Dendritic cell treated with granulocyte-macrophage colony-stimulating factor and Interleukin-4, amounts not matched to agents 40 ng/mL and 50 ng/mL, for 4 days (primary cell): ENCODE results near the gene CCDC40.
A peak's percentile ranks its signal among the peaks of the same experiment; 100 is the strongest.
"Not testable (repeated sequence)": the region's sequence is repeated elsewhere in the genome, so short reads cannot be mapped to it uniquely, and the experiment has no call there.

Source experiments
- H3K27ac Mint-ChIP-seq: one replicate; pipeline ENCODE4 v1.8.0; 2022; ENCODE audit warnings: mild to moderate bottlenecking, mixed read lengths
- H3K27me3 Mint-ChIP-seq: one replicate; pipeline ENCODE4 v1.8.0; 2022; ENCODE audit warnings: mild to moderate bottlenecking, mixed read lengths
- H3K36me3 Mint-ChIP-seq: one replicate; pipeline ENCODE4 v1.8.0; 2022; ENCODE audit warnings: low read depth, mixed read lengths
- H3K4me1 Mint-ChIP-seq: one replicate; pipeline ENCODE4 v1.8.0; 2022; ENCODE audit warnings: low read depth, mixed read lengths
- H3K4me3 Mint-ChIP-seq: one replicate; pipeline ENCODE4 v1.8.0; 2022; ENCODE audit warnings: mild to moderate bottlenecking, moderate library complexity, mixed read lengths
- H3K9me3 Mint-ChIP-seq: one replicate; pipeline ENCODE4 v1.8.0; 2022; ENCODE audit warnings: mixed read lengths
- intact Hi-C: fragments of 100-400 bp; cut with micrococcal nuclease; formaldehyde crosslinking; loops from one replicate; pipeline ENCODE4 v1.15.0; 2022

The CCDC40 gene

GRCh38 chr17:79994228-79994569, 42.2 kb upstream of the CCDC40 start:
- intact Hi-C loops, result loop anchor here (5.0 kb wide), 1 partner anchor 202 kb away; no protein-coding TSS in a partner anchor
- not testable (repeated sequence) for H3K4me3 Mint-ChIP-seq, H3K36me3 Mint-ChIP-seq, H3K9me3 Mint-ChIP-seq
- Mint-ChIP-seq H3K27me3 (peaks cover 25% of the 10 kb centered on the region), H3K27ac (peak overlapping the region; percentile 66), H3K4me1 (peaks cover 43% of the 10 kb centered on the region)

- H3K4me1 Mint-ChIP-seq, result peaks cover 43% of the 10 kb centered on the region
- H3K27me3 Mint-ChIP-seq, result peaks cover 24% of the 10 kb centered on the region
- intact Hi-C loops, result loop anchor here (5.0 kb wide), 1 partner anchor 202 kb away; no protein-coding TSS in a partner anchor
- H3K9me3 Mint-ChIP-seq, result no peaks in the 10 kb centered on the region
- H3K4me3 Mint-ChIP-seq, result no peak overlapping the region
- H3K27ac Mint-ChIP-seq, result no peak overlapping the region
- H3K36me3 Mint-ChIP-seq, result no peaks in the 10 kb centered on the region
Observed at GRCh38 chr17:79994602-79995001, 41.8 kb upstream of the CCDC40 start.

DNA sequence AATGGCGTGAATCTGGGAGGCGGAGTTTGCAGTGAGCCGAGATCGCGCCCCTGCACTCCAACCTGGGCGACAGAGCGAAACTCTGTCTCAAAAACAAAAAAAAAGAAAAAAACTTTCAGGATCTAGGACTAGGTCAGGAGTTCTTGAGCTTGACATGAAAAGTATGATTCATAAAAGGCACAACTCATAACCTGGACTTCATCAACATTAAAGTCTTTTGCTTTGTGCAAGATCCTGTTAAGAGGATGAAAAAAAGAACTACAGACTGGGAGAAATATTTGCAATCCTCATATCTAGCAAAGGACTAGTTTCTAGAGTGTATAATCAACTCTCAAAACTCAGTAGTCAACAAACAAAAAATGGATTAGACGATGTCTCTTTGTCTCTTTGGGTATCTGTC, 40.7 kb upstream of the CCDC40 start:
- no peak overlapping the region for H3K27ac Mint-ChIP-seq
- intact Hi-C loops, result no loop called here

DNA sequence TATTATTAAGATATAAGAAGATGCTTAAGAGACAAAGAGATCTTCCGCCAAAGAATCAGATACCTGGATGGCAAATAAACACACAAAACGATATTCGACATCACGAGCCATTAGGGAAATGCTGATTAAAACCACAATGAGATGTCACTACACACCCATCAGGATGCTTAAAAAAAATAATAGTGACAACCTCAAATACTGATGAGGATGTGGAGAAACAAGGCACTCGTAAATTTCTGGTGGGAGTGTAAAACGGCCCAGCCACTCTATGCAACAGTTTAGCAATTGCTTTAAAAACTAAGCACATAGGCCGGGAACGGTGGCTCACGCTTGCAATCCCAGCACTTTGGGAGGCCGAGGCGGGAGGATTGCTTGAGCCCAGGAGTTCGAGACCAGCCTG, 40.2 kb upstream of the CCDC40 start:
- H3K4me3 Mint-ChIP-seq, result no peak overlapping the region

More for the DNA sequence above, 40.7 kb upstream of the CCDC40 start:
- no peaks in the 10 kb centered on the region for H3K36me3 Mint-ChIP-seq
- peaks cover 17% of the 10 kb centered on the region for H3K27me3 Mint-ChIP-seq
- H3K9me3 Mint-ChIP-seq, result no peaks in the 10 kb centered on the region
- peaks cover 43% of the 10 kb centered on the region for H3K4me1 Mint-ChIP-seq
- H3K4me3 Mint-ChIP-seq, result no peak overlapping the region

DNA sequence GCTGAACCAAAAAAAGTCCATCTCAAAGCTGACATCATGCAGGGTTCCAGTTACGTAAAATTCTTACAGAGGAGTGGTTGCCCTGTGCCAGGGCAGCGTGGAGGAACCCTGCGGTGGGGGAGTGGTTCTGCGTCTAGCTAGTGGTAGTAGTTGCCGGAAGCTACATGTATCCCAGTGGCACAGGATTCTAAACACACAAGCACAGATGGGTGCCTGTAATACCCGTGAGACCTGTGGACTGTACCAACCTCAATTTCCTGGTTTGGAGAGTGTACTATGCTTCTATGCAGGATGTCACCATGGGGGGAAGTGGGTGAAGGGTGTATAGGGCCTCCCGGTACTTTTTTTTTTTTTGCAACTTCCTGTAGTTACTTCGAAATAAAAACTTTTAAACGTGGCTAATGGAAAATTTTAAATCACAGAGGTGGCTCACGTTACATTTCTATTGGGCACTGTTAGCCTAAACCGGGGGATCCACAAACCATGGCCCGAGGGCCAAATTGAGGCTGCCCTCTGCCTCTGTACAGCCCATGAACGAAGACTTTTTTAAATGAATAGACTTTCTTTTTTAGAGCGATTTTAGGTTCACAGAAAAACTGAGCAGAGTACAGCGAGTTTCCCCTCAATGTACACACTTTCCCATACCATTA, 39.3 kb upstream of the CCDC40 start:
- peaks cover 39% of the 10 kb centered on the region for H3K4me1 Mint-ChIP-seq
- H3K9me3 Mint-ChIP-seq, result no peaks in the 10 kb centered on the region
- intact Hi-C loops, result no loop called here
- no peaks in the 10 kb centered on the region for H3K36me3 Mint-ChIP-seq
- peaks cover 8% of the 10 kb centered on the region for H3K27me3 Mint-ChIP-seq
- peak overlapping the region; percentile 23 for H3K4me3 Mint-ChIP-seq
- peak overlapping the region; percentile 77 for H3K27ac Mint-ChIP-seq

More for the DNA sequence above, 40.2 kb upstream of the CCDC40 start:
- Mint-ChIP-seq H3K9me3 (no peaks in the 10 kb centered on the region), H3K36me3 (no peaks in the 10 kb centered on the region), H3K4me1 (peaks cover 43% of the 10 kb centered on the region), H3K27ac (no peak overlapping the region), H3K27me3 (peaks cover 11% of the 10 kb centered on the region)
- intact Hi-C loops, result no loop called here

DNA sequence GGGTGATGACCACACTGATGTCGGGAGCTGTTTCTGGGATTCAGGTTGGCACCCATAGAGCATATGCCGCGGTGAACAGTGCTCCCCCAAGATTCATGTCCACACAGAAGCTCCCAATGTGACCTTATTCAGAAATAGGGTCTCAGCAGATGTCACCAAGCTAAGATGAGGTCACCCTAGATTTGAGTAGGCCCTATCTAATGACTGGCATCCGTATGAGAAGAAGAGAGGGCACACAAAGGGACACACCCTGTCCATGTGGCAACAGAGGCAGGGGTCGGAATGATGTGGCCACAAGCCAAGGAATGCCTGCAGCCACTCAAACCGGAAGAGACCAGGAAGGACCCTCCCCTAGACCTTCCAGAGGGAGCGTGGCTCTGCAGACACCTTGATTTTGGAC, 36.3 kb upstream of the CCDC40 start:
- H3K9me3 Mint-ChIP-seq, result no peaks in the 10 kb centered on the region
- H3K27me3 Mint-ChIP-seq, result no peaks in the 10 kb centered on the region
- no peaks in the 10 kb centered on the region for H3K36me3 Mint-ChIP-seq
- peaks cover 18% of the 10 kb centered on the region for H3K4me1 Mint-ChIP-seq
- H3K27ac Mint-ChIP-seq, result no peak overlapping the region
- intact Hi-C loops, result no loop called here
- H3K4me3 Mint-ChIP-seq, result no peak overlapping the region

DNA sequence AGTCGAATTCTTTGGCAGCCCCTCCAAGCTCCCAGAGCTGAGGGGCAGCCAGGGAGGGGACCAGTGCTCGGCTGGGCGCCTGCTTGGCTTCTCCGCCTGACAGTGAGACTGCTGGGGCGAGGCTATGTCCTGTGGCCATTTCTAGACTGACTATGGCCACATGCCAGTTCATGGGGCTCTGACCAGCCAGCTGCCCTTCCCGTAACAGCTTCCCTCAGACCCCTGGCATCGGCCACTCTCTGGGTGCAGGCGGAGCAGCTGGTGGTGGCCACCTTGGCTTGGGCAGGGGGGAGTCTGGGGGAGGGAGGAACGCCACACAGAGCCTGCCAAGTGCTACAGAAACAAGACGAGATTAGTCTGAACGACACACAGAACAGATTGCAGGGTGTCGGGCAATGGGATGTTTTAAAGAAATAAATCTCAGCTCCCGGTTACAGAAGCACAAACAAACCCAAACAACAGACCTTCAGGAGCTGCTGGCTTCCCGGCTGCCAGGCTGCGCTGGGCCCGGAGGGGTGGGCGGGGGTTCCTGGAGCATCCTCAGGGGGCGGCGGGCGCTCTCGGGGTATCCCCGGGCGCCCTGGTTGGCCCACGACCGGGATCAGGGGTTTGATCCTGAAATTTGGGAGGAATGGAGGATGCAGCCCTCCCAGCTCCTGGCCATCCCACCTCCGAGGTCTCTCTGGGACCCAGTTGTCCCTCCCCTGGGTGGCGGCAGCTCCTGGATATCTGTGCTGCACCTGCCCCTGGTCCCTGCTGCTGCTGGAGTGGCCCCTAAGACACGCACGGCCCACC, 35.3 kb upstream of the CCDC40 start:
- Mint-ChIP-seq H3K27ac (no peak overlapping the region), H3K4me3 (no peak overlapping the region), H3K36me3 (no peaks in the 10 kb centered on the region), H3K27me3 (peaks cover 1% of the 10 kb centered on the region), H3K4me1 (peaks cover 21% of the 10 kb centered on the region), H3K9me3 (no peaks in the 10 kb centered on the region)
- intact Hi-C loops, result no loop called here

DNA sequence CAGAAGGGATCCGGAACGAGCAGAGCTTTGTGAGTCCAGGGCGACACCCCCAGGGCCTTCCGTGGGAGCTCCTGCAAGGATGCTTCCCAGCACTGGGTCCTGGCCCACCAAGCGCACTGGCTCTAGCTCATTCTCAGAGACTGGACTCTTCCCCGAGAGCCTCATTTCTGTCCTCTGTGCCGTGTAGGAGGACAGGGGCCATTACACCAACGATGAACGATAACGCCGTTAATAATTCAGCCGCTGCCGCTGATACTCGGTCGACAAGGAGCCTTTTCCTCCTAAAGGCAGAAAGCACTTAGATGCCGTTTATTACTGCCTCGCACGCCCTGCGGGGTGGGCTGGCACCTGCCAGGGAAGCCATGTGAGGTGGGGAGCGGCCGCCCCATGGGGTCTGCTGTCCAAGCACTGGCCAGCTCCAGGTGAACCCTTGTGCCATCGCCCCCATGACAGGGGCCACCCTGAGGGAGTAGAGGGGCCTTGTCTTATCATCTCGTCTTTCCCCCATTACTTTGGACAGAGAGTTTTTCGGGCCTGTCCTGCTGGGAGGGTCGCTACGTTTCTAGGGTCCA, 34.3 kb upstream of the CCDC40 start:
- no peaks in the 10 kb centered on the region for H3K9me3 Mint-ChIP-seq
- H3K27me3 Mint-ChIP-seq, result peaks cover 1% of the 10 kb centered on the region
- H3K27ac Mint-ChIP-seq, result no peak overlapping the region
- peaks cover 17% of the 10 kb centered on the region for H3K4me1 Mint-ChIP-seq
- H3K4me3 Mint-ChIP-seq, result no peak overlapping the region
- intact Hi-C loops, result no loop called here
- no peaks in the 10 kb centered on the region for H3K36me3 Mint-ChIP-seq

DNA sequence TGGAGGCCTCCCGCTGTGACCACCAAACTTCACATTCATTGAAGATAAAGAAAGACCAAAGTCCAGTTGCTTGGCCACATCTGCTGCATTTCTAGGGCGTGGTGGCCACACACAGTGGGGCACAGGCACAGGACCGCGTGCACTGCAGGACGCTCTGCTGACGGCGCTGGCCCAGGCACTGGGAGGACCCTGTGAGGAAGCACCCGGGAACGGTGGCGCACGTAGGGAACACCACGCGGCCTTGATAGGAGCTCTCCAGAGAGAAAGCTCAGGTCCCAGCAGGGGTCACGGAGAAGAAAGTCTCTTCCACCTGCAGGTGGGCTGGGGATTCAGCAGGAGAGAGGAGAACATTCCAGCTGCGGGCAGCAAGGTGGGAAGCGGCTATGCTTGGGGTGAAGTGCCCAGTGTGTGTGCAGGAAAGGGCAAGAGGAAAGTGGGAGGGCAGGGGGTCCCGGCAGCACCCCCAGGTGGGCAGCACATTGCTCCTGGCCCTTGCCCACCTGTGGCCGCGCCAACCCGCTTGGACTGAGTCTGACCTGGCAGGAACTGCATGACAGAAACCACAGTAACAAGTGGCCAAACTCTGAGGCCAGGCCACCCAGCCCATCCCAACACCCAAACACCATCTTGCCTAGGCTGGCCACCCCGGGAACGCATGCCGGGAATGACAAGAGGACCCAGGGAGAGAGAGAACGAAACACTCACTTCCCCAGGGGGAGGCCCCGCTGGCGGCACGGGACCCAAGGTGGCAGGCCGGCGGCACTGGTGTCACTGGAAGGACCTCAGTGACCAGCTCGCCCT, 33.6 kb upstream of the CCDC40 start:
- intact Hi-C loops, result no loop called here

DNA sequence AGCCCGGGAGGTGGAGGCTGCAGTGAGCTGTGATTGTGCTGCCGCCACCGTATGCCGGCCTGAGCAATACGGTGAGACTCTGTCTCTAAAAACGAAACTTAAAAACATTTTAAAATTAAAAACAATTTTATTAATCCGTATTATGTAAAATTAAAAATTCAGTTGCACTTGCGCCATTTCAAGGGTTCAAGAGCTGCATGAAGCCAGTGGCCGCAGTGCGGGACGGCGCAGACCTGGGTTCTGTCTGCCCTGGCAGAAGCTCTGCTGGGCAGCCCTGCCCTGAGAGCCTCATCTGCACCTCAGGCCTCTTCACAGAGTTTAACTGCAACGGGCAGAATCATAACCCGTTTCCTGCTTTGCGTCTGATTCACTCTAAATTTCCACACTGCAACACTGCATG, 32.5 kb upstream of the CCDC40 start:
- Mint-ChIP-seq H3K36me3 (no peaks in the 10 kb centered on the region), H3K4me1 (peaks cover 5% of the 10 kb centered on the region), H3K27me3 (peaks cover 4% of the 10 kb centered on the region), H3K27ac (no peak overlapping the region), H3K4me3 (no peak overlapping the region), H3K9me3 (no peaks in the 10 kb centered on the region)
- intact Hi-C loops, result no loop called here

More for the DNA sequence above, 33.6 kb upstream of the CCDC40 start:
- Mint-ChIP-seq H3K9me3 (no peaks in the 10 kb centered on the region), H3K27ac (no peak overlapping the region), H3K4me3 (no peak overlapping the region), H3K36me3 (no peaks in the 10 kb centered on the region), H3K4me1 (peaks cover 10% of the 10 kb centered on the region), H3K27me3 (peaks cover 4% of the 10 kb centered on the region)

DNA sequence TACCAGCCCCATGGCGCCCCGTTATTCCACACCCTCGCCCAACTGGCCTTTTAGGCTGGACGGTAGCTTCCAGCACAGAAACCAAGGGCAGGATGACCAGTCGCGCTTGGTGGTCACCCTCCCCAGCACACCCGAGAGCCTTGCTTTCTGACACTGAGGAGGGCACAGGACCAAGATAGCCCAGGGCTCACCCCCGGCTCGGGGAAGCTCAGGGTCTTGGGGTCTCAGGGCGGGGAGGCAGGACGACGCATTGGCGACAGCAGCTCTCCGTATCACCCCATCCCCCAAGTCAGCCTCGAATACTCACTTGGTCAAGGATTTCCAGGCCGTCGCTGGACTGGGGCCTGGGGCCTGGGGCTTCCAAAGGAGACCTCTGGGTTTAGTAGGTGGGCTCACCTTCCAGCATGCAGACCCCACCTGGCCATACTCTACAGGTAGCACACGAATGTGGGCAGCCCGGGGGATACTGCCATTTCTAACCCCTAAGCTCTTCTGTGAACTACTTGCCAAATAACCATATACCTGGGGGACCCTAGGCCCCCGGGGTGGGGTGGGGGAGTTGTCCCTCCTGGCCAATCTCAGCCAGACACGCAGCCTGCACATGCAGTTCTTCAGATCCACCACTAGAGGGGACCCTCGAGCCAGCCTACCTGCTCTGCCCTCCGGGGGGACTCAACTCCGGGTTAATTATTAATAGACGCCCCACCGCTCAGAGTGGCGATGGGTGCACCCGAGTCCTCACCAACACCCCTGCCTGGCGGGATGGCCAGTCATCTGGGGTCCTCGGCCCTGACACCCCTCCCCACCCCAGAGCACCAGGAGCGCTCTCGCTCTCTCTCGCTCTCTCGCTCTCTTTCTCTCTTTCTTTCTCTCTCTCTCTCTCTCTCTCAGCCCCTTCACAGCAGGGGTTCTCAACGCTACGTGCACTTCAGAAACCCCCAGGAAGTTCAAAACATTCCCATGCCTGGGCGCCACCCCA, 30.8 kb upstream of the CCDC40 start:
- Mint-ChIP-seq H3K27me3 (peaks cover 4% of the 10 kb centered on the region), H3K9me3 (no peaks in the 10 kb centered on the region), H3K27ac (no peak overlapping the region), H3K36me3 (no peaks in the 10 kb centered on the region), H3K4me3 (no peak overlapping the region), H3K4me1 (peaks cover 5% of the 10 kb centered on the region)
- intact Hi-C loops, result no loop called here

DNA sequence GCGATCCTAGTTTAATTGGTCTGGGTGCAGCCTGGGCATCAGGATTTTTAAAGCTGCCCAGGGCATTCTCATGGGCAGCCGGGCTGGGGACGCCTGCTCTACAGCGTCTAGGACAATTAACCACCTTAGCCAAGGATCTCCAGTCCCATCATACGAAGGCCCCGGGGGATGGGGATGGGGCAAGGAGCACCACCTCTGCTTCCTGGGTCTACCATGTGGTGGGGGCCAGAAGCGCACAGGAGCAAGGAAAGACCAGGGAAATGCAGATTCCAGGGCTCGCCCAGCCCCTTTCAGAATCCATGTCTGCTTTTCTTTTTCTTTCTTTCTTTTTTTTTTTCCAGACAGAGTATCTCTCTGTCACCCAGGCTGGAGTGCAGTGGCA, 30.1 kb upstream of the CCDC40 start:
- H3K36me3 Mint-ChIP-seq, result no peaks in the 10 kb centered on the region

More for the DNA sequence above, 30.1 kb upstream of the CCDC40 start:
- Mint-ChIP-seq H3K27ac (no peak overlapping the region), H3K4me3 (no peak overlapping the region), H3K4me1 (peaks cover 5% of the 10 kb centered on the region), H3K27me3 (peaks cover 4% of the 10 kb centered on the region), H3K9me3 (no peaks in the 10 kb centered on the region)
- intact Hi-C loops, result no loop called here
